DMS153 (cell line): Measurements from ENCODE around the gene SLC51A.
A peak's percentile ranks its signal among the peaks of the same experiment; 100 is the strongest.
"Not testable (repeated sequence)": the region's sequence is repeated elsewhere in the genome, so short reads cannot be mapped to it uniquely, and the experiment has no call there.

Source experiments
- DNase-seq: peaks from one replicate; lab custom pipeline; 2025; lab: John Stamatoyannopoulos, UW

The SLC51A gene

DNA sequence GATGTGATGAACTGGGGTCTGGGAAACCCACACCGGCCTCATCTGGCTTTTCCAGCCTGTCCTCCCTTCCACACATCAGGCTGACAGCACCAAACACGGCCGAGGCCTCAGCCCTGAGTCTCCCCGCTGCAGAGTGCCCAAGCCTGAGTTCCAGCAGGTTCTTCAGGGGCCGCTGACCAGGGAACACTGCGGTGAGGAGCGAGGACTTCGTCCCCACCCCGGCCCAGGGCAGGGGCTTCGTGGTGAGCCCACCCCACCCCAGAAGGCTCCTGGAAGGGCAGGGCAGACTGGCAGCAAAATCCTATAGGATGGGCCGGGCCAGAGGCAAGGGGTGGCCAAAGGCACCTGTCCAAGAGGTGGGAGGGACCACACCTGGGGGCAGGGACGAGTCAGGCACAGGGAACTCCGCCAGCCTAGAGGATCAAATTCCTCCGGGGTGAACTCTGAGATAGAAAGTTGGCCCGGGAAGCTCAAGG is at the start of gene SLC51A:
TSS of gene SLC51A (plus strand) at position 446 of the 476 bp plus-strand sequence. CDS start 179 bp downstream, outside the sequence.
- DNase-seq, result no peak

DNA sequence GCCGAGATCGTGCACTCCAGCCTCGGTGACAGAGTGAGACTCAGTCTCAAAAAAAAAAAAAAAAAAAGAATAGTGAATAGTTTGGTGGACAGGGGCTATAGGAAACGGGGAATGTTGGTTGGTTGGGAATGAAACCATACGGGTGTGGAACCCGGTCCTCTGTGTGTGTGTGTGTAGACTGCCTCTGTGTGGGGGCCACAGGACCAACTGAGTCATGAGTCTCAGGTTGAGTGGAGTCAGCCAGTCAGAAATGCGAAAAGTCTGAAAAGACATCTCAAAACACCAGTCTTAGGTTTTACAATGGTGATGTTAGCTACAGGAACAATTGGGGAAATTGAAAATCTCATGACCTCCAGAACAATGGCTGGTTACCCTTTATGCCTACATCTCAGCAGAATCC is 49.6 kb upstream of the SLC51A start:
- DNase-seq, result no peak

DNA sequence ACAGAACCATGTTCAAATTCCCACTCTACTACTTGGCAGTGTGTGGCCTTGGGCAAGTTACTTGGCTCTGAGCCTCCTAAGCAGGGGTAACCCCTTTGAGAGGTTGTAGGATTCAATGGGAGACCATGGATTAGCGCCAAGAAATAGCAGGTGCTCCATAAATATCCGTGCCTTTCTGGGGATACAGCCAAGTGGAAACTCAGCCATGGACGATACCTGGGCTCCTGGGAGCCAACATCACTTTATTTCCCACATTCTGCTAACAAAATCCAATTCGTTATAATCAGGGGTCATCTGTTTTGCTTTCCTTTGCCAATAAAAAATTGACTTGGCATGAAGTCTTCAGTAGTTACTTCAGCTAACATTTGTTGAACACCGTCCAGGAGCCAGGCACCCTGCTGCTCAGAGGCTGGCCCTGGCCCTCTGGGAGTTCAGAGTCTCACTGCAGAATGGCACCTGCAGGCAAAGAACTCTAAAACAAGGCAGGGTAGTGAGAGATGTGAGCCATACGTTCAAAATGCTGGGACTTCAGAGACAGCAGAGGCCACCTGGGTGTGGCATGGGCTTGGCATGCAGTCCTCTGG is 47.4 kb upstream of the SLC51A start:
- peak; percentile 62 for DNase-seq

DNA sequence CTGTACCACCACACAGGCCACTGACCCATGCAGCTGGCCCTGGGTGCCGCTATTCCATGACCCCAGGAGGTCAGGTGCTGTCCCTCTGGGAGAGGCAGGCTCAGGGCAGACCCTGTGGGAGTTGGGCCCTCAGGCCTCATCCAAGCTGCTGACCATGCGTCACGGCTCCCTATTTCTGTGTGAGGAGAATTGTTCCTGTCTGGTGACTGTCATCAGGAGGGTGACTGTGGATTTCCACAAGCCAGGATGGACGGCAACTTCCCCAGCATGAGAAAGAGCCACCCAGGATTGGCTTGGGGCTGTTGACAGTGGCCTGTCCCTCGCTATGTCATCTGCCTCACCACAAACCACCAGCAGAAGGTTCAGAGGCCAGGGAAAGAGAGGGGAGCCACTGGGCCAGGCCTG is 46.5 kb upstream of the SLC51A start:
- no peak for DNase-seq

DNA sequence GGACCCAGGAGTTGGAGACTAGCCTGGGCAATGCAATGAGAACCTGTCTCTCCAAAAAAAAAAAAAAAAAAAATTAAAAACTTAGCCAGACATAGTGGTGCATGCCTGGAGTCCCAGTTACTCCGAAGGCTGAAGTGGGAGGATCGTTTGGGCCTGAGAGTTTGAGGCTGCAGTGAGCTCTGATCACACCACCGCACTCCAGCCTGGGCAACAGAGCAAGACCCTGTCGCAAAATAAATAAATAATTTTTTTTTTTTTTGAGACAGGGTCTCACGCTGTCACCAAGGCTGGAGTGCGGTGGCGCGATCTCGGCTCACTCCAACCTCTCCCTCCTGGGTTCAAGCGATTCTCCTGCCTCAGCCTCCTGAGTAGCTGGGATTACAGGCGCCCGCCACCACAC is 46.0 kb upstream of the SLC51A start:
- DNase-seq, result not testable (repeated sequence)

DNA sequence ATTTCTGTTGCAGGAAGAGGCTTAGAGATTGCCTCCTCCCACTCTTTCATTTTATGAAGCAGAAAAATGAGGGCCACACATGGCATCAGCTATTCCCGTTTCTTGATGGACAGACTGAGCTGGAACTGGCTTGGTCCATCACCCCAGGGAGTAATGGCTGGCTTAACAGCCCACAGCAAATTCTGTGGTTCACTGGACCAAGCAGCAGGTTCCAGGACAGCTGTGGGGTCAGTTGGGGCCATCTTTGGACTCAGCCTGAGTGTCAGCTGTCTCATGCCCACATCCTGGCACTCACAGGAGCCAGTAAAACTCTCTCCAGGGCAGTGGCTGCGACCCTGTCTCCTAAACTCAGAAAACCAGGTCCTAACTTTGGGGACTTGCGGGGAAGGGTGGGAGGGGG is 41.7 kb upstream of the SLC51A start:
- no peak for DNase-seq

DNA sequence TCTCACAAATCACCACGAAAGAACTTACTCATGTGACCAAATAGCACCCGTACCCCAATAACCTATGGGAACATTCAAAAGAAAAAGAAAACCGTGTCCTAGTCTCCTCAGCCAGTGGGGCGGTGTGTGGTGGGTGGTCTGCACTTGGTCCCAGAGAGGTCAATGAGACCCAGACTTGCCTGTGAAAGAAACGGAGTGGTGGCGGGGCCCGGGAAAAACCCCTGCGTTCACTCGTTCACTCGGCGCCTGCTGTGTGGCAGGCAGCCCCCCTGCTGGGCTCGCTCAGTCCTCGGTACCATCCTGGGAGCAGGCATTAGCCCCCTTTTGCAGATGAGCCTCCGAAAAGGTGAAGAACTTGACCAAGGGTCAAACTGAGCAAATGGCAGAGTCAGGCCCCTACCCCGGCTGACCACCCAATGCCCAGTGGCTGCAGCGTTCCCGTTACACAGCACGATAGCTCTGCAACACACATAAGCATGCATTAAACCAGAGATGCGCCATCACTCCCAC is 41.2 kb upstream of the SLC51A start:
- DNase-seq, result no peak

DNA sequence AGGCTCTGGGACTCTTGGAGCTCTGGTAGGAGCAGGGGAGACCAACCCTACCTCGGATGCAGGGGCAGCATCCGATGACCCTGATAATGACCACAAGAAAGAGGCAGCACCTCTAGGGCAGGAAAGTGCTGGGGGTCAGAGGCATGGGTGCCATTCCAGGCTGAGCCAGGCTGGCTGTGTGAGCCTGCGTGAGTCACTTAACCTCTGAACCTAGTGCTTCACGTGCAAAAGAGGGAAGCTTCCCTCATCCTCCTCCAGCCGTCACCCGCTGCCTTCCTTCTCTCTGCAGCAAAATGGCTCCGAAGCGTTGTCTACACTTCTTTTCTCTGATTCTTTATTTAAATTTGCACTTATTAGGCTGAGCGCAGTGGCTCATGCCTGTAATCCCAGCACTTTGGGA is 40.6 kb upstream of the SLC51A start:
- no peak for DNase-seq

DNA sequence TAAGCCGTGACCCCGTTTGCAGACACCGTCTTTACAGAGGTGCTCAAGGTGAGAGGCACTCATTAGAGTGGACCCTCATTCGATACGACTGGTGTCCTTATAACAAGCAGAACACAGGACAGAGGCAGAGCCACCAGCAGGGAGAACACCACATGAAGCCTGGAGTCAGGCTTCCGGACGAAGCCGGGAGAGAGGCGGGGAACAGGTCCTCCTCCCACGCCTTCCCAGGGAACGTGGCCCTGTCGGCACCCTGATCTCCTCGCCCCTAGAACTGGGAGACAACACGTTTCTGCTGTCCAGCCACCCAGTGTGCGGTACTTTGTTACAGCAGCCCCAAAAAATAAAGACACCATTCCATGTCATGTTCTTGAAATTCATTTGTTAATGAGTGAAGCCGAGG is 38.8 kb upstream of the SLC51A start:
- no peak for DNase-seq

DNA sequence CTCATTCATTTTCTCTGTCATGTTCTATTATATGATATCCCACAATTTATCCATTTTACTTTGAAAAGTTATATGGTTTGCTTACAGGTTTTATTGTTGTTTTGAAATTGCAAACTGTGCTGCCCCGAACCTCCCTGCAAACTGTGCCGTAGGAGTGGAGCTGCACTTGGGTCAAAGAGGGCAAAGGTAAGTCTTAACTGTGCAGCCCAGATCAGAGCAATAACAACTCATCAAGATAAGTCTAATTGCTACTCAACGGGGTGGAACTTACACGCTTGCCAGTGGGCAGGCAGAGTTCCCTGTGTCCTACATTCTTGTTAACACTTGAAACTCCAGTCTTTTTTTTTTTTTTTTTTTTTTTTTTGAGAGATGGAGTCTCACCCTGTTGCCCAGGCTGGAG is 38.4 kb upstream of the SLC51A start:
- no peak for DNase-seq

DNA sequence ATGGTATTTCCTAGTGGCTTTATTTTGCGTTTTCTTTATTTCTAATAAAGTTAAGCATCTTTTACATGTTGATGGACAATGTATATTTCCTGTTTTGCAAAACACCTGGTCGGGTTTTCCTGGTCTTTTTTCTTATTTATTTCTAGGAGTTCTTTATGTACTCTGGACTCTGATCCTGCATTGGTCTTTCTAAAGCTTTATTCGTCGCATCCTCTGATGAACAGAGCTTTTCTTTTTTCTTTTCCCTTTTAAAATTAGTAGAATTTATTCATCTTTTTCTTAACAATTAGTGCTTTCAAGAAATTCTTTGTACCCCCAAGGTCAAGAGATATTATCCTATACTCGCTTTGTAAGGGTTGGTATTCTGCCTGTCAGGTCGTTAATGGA is 37.3 kb upstream of the SLC51A start:
- no peak for DNase-seq

DNA sequence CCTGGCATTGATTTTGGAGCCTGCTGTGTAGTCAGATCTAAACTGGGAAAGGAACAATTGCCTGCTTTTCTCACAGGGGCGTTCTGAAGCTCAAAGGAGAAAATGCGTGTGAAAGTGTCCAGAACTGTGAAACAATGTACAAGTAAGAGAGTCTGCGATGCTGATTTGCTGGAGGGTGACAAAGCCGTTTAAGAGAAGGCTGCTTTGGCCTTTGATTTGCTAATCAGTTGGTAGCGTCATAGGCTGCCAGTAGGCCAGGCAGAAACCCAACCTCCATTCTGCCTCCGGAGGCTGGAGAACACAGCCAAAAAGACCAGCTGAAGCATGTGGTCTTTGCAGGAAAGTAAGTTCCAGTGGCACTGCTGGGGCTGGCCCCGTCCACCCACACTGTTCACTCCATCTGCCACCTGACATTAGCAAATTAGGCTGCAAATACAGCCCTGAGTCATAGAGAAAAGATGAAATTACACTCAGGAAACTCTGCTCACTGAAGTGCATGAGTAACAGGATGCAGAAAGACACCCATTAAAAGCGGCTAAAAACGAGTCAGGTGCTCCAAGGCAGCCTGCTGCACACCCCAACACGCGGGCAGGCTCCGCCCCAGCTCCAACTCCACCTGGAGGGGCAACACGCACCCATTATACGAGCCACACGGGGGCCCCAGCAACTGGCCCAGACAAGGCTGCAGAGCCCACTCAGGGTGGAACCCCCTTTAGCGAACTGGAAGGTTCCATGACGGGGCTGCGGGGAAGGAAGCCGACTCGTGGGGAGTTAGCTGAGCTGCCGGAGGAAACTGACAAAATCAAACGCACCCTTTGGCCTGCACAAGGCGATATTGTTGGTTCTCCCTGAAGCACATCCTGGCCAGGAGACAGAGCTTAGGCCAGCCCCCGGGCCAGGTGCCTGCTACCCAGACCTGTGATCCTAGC is 36.7 kb upstream of the SLC51A start:
- peak; percentile 46 for DNase-seq

DNA sequence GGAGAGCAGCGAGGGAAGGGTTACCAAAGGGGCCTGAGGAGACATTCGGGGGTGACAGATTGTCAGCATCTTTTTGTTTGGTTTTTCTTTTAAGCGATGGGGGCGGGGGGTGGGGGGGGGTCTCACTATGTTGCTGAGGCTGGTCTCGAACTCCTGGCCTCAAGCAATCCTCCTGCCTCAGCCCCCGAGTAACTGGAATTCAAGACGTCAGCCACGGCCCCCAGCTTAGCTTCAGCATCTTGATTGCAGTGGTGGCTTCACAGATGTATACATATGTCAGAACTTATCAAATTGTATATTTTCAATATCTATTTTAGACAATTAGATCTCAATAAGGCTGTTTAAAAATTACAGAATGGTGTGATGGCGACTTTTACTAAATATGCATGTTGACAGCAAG is 36.0 kb upstream of the SLC51A start:
- no peak for DNase-seq

DNA sequence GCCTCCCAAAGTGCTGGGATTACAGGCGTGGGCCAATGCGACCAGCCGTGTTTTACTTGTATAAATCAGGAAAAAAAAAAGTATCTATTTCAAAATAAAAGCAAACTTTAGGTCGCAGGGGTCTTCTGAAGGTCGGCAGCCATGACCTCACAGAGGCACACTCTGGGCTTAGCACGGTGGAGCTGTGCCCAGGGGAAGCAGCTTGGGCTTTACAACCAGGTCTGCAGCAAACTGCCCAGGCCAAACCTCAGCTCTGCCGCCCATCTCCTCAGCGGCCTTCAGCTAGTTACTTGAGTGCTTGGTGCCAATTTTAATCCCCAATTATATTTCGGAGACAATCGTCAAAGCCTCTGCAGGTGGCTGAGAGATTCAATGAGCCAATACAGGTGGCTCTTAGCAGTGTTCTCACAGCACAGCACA is 35.2 kb upstream of the SLC51A start:
- no peak for DNase-seq

DNA sequence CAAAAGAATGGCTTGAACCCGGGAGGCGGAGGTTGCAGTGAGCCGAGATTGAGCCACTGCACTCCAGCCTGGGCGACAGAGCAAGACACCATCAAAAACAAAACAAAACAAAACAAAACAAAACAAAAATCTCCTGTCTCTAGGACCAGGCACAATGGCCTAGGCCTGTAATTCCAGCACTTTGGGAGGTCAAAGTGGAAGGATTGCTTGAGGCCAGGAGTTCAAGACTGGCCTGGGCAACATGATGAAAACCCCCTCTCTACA is 32.2 kb upstream of the SLC51A start:
- not testable (repeated sequence) for DNase-seq

DNA sequence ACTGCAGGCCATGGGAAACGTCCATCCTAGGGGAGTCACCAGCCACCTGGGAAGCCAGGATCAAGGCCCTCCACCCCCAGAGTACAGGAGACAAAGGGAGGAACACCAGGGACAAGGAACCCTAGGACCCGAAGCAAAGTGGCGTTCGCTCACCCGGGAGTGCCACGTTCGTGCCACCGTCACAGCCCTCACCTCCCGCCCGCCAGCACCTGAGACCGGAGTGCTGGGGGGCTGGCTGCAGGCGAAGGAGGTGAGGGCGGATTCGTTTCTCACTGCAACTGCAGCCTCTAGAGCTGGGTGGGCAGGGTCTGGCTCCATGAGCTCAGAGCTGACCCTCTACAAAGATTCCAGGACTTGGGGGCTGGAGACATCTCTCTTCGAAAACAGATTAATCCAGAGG is 31.5 kb upstream of the SLC51A start:
- no peak for DNase-seq

DNA sequence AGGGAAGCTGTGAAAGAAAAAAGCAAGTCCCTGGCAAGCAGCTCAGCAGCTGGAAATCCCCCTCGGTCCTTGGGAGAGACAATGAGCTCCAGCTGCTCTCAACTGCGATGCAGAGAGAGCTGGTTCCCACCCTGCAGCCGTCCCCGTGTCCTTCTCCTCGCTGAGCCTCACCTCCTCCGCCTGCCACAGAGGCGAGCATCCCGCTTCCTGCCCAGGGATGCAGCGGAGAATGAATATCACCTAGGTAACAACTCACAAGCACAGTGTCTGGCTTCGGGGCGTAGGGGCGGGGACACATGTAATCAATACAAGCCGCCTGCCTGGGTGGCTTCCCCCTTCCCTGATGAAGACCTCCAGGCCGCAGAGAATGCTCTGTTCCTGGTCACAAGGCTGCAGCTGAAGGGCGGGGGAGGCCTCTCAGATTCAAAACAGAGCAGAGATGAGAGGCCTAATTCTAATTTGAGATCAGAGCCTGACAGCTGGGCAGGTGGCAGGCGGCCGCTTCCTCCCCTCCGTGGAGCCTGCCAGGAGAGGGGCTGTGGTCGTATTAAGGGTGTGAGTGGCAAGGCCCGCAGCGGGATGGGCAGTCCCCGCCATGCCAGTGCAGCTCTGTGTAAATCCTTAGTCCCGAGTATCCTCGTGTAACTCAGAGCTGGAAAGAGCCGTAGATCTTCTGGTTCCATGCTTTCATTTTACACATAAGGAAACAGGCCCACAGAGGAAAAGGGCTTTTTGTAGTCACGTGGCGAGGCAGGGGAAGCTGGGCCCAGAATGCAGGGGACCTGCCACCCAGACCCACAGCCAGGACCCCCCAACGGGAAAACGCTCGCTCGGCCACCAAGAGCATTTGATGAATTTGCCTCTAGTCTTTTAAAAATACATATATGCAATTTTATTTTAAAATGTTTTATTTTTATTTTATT is 29.4 kb upstream of the SLC51A start:
- peak; percentile 30 for DNase-seq

DNA sequence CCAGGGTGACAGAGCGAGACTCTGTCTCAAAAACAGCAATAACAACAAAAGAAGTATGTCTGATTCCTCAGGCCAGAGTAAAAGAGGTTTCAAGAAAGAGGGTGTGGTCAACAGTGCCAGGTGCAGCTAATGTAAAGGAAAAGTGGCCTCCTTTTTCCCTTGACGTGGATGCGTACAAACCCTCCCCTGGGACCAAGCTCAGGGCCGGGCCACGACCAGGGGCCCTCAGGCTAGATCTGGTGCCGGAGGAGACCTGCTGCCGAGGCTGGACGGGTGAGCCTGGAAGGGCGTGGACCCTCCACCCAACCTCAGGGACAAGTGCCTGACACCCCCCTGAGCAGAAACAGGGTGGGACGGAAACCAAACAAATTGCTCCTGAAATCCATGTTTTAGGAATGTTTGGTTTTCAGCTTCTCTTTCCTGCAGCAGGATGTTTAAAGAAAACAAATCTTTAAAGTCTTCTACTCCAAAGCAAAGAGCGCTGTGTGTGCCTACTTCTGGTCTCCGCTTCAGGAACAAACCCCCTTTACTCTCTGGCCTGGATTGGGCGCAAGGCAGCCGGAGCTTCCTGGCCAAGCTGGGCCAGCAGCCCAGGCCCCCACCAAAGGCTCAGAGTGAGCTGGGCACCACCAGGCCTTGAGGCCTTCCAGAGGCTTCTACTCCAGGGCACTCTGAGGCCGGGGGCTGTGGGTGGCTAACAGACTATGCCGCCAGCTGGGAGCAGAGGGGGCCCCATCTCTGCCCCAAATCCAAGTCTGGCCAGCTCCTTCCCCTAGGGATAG is 26.6 kb upstream of the SLC51A start:
- DNase-seq, result no peak

DNA sequence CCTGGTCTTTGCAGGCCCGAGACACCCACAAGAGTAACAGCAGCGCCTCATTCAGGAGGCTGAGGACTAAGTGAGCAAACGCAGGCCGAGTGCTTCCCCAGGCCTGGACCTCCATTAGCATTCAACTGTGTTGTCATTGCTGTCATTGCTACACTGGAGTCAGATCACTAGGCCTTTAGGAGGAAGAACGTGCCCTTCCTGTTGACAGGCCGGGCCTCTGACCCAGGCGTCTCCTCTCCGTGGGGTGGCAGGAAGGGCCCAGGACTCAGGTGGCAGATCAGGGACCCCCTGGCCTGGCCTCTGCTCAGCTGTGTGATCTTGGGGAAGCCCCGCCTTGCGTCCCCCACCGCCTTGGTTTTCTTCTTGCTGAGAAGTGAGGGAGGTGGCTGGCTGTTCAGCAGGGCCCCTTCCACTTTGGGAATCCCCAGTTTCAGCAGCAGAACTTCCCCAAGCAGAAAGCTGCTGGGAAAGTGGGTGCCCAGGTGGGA is 24.3 kb upstream of the SLC51A start:
- no peak for DNase-seq

DNA sequence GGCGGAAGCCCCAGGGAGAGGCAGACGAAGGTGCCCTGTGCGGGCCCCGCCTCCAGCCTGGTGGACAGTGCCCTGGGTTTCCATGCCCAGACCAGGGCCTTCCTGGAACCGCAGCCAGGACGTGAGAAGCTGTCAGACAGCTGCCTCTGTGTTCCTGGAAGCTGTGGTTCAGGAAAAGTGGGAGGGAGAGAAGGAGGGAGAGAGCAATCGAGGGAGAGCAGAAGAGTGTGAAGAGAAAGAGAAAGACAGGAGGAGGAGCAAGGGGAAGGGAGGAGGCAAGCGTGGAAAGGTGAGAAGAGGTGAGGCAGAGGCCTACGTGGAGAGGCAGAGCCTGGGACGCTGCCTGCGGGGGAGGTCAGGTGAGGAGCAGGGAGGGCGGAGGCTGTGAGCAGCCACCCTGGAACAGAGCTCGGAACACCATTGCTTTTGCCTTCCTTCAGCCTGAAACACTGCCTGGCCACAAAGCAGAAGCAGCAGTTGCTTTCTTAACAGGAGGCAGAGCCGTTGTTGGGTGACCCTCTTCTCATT is 23.7 kb upstream of the SLC51A start:
- no peak for DNase-seq

DNA sequence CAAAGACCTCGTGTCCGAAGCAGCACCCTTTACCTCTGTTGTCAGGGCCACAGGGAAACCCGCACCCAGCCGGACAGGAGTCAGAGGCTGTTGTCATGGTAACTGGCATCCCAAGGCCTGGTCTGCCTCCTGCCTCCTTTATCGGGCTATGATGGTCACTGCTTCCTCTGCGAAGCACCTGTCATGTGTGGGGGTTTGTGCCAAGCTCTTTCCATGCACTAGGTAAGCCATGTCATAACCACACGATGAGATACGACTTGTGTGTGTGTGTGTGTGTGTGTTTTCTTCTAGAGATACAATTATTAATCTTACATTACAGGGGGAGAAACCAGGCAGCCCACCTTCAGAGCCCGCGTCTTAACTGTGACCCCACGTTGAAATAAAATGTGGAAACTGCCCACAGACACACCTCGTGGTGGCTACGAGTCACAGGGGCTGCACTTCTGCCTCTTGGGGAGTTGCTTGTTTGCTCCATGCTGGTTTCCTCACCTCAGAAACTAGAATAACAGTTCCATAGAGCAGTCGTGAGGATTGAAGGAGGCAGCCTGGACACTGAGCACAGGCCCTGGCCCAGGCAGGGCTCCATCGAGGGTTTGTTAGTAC is 23.1 kb upstream of the SLC51A start:
- no peak for DNase-seq
